NB4 (cell line): ENCODE results near the gene THAP9.

ENCODE experiments used
- DNase-seq: peaks from one replicate; pipeline ENCODE4 v3.0.0; 2010; ENCODE audit warnings: low read depth
- H3K4me3 ChIP-seq: one replicate; pipeline ENCODE4 v1.5.1; 2011; ENCODE audit warnings: mild to moderate bottlenecking, low read depth, low read length, moderate library complexity
- MYC ChIP-seq: IDR thresholded peaks from 2 replicates; pipeline ENCODE4 v1.6.1; 2011; ENCODE audit warnings: low read depth, low read length
- POLR2A ChIP-seq: IDR thresholded peaks from 2 replicates; pipeline ENCODE4 v1.6.1; 2011; ENCODE audit warnings: mild to moderate bottlenecking; ENCODE audit not compliant: insufficient read length; ENCODE audit errors: extremely low read depth
- TF ChIP-seq, protein P1 (sequence below): IDR thresholded peaks from 2 replicates; pipeline ENCODE4 v1.6.1; 2011; ENCODE audit warnings: low read depth, low read length
- TF ChIP-seq, protein P2 (sequence below): IDR thresholded peaks from one replicate; pipeline ENCODE4 v1.5.1; 2012; ENCODE audit warnings: low read depth, low read length

THAP9 gene

DNA sequence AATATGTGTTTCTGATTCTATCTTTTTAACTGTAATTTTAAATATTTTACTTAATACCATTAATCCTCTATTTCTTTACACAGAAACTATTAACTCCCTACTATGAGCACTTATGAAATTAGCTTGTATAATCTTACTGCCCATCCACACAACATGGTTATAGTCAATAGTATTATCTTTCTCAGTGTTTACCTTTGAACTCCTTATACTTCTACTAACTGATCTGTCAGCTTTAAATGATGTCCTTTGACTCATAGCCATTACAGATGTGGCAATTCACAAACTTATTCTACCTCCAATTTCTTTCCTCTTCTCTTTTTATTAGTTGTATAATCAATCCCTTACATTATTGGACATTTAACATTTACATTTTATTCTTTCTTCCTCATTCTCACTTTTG lies 15.1 kb upstream of the THAP9 start:
- TF ChIP-seq, protein P1, sequence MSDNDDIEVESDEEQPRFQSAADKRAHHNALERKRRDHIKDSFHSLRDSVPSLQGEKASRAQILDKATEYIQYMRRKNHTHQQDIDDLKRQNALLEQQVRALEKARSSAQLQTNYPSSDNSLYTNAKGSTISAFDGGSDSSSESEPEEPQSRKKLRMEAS: no peak
- TF ChIP-seq MYC (no peak), POLR2A (no peak)
- TF ChIP-seq, protein P2, sequence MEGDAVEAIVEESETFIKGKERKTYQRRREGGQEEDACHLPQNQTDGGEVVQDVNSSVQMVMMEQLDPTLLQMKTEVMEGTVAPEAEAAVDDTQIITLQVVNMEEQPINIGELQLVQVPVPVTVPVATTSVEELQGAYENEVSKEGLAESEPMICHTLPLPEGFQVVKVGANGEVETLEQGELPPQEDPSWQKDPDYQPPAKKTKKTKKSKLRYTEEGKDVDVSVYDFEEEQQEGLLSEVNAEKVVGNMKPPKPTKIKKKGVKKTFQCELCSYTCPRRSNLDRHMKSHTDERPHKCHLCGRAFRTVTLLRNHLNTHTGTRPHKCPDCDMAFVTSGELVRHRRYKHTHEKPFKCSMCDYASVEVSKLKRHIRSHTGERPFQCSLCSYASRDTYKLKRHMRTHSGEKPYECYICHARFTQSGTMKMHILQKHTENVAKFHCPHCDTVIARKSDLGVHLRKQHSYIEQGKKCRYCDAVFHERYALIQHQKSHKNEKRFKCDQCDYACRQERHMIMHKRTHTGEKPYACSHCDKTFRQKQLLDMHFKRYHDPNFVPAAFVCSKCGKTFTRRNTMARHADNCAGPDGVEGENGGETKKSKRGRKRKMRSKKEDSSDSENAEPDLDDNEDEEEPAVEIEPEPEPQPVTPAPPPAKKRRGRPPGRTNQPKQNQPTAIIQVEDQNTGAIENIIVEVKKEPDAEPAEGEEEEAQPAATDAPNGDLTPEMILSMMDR: no peak
- no peak for DNase-seq
- no peak overlapping the region for H3K4me3 ChIP-seq

DNA sequence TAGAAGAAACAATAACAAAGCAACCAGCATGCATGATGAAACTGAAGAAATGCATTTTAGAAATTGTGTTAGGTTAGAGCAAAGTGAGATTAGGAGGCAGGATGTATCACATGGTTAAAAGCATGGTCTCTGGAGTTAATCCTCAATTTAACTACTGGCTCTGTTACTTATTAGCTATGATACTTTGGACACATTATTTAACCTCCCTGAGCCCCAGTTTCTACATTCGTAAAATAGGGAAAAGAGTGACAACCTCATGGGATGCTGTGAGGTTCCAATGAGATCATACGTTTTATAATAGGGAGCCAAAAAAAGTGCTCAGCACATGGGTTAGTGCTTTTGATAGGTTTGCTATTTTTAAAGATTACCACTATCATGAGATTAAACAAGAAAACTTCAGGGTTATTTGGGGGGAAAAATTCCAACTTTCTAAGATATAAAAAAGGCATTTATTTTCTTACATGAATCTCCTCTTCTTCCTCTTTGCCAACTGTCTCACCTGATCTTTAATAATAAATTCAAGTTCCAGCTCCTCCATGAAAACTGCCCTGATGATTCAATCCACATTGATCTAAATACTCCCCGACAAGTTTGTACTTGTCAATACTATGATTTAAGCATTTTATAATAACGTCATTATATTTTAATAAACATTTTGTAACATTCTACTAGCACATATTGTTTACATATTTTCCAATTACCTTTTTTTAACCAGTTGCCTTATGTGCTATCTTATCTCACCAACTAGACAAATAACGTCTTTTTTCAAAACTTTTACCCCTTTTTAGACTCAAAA lies 14.2 kb upstream of the THAP9 start:
- no peak overlapping the region for H3K4me3 ChIP-seq
- TF ChIP-seq, protein P2: no peak
- TF ChIP-seq, protein P1: no peak
- TF ChIP-seq POLR2A (no peak), MYC (no peak)
- no peak for DNase-seq

DNA sequence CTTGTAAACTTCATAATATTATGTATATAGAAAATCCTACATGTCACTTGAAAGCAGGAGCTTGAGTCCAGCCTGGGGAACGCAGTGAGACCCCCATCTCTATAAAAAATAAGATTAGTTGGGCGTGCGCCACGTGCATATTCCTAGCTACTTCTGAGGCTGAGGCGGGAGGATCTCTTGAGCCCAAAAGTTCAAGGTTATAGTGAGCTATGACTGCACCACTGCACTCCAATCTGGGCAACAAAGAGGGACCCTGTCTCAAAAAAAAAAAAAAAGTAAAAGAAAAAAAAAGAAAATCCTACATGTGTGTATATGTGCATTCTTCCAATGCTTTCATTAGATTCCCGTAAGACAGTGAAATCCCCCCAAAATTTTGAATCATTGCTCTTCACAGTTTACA lies 11.2 kb upstream of the THAP9 start:
- no peak for TF ChIP-seq POLR2A
- TF ChIP-seq, protein P1: no peak
- TF ChIP-seq, protein P2: no peak
- TF ChIP-seq MYC: no peak
- DNase-seq: no peak
- H3K4me3 ChIP-seq: peak overlapping the region; percentile 90

DNA sequence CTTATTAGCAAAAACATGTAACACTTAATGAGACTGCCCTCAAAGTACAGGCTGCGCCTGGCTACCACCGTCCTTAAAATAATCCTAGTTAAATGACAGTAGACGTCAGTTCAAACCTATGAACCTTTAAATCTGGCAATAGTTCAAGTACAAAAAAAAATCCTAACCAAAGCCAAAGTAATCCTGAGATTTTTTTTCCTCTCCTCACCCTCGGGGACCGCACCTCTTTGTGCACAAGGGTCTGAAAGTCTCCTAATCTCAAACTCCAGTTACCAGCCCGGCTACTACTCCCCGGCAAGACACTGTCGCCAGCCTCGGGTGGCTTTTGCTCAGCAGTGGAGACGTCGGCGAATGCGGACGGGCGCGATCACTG lies 10.0 kb upstream of the THAP9 start:
- TF ChIP-seq MYC: no peak
- TF ChIP-seq, protein P1: no peak
- TF ChIP-seq POLR2A: no peak
- TF ChIP-seq, protein P2: no peak
- no peak for DNase-seq
- H3K4me3 ChIP-seq: peak overlapping the region; percentile 90

DNA sequence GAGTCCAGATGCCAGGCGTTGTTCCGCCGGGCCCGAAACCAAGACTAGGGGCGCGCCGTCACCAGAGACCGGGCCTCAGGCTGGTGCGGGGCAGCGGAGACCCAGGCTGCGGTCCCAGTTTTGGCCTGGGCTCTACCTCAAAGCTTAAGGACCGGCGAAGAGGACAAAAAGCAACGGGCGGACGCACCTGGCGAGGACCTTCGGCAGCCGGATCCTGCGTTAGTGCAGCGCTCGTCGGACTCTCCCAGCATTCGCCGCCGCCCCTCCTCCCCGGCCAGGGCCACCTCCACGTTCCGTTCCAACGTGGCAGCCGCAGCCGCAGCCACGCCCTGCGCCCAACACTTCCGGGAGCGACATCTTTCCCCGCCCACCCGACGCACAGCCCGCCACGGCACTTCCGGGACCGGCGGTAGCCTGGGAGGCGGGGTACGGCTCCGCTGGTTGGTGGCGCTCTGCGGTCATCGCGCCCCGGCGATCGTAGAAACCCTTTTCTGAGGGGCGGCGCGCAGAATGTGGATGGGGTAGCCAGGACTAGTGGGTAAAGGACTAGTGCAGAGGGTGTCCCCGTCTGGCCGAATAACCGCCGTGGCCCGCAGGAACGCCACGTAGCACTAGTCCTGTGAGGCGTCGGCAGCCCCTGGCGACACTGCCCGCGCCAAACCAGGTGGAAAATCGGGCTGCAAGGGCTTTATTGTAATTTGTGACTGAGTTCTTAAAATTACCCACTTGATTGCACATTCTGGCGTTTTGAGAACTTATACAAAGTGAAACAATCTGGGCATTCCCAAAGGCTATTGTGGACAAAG lies 9.4 kb upstream of the THAP9 start, which contains the start of gene SEC31A:
SEC31A (minus strand) TSS at position 253 of the 806 bp plus-strand sequence. CDS start 9,217 bp downstream, outside the sequence.
- peak within 1 kb of the TSS; percentile 90 for H3K4me3 ChIP-seq
- DNase-seq: peak; percentile 97
- TF ChIP-seq, protein P1: peak; percentile 86
- TF ChIP-seq, protein P2: no peak
- TF ChIP-seq MYC: peak; percentile 94
- TF ChIP-seq POLR2A: peak; percentile 82
